ENCODE results near the gene TNFAIP3. TPM values are rescaled to one million over a fixed set of nuclear protein-coding genes. Genes with fewer than 3 reads are reported as not detected.
A peak's percentile ranks its signal among the peaks of the same experiment; 100 is the strongest.
"Not testable (repeated sequence)": the region's sequence is repeated elsewhere in the genome, so short reads cannot be mapped to it uniquely, and the experiment has no call there.

Gene TNFAIP3
- total RNA-seq, 2 donors from 2014 or later = 4,032 to 4,607 TPM

- H3K27me3 Mint-ChIP-seq = peaks cover 8% of the 10 kb centered on the region
- DNase-seq = no peak
- no peak for ATAC-seq
- H3K27ac Mint-ChIP-seq = peak overlapping the region; percentile 96
- peaks cover 76% of the 10 kb centered on the region for H3K4me1 Mint-ChIP-seq
- peak overlapping the region; percentile 88 for H3K4me3 Mint-ChIP-seq
- peaks cover 16% of the 10 kb centered on the region for H3K36me3 Mint-ChIP-seq (ENCODE audit: low read depth)
- H3K9me3 ChIP-seq (ENCODE audit: control insufficient read depth, low read length, poor library complexity, severe bottlenecking) = no peaks in the 10 kb centered on the region
These were observed 13.1 kb downstream of the TNFAIP3 start for GRCh38 chr6:137879885-137880745.

DNA sequence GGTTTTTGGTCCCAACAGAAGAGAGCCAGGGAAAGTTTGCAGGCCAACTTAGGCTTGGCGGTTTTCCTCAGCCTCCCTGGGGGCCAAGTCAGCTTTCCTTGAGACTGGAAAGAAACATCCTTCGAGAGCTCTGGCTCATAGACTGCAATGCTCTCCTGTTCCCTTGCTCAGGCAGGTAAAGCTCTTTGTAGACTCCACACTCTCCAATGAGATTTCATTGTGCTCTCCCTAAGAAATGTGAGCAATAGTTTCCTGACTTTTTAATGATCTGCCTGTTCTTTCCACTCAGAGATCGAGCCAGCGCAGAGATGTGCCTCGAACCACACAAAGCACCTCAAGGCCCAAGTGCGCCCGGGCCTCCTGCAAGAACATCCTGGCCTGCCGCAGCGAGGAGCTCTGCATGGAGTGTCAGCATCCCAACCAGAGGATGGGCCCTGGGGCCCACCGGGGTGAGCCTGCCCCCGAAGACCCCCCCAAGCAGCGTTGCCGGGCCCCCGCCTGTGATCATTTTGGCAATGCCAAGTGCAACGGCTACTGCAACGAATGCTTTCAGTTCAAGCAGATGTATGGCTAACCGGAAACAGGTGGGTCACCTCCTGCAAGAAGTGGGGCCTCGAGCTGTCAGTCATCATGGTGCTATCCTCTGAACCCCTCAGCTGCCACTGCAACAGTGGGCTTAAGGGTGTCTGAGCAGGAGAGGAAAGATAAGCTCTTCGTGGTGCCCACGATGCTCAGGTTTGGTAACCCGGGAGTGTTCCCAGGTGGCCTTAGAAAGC is 13.9 kb downstream of the TNFAIP3 start:
- Mint-ChIP-seq H3K27me3 (peaks cover 8% of the 10 kb centered on the region), H3K4me1 (peaks cover 68% of the 10 kb centered on the region), H3K36me3 (ENCODE audit: low read depth) (peaks cover 14% of the 10 kb centered on the region), H3K27ac (peak overlapping the region; percentile 96), H3K4me3 (peak overlapping the region; percentile 88)
- DNase-seq (peak in 2 of 3 donors; percentile 40 to 42), ATAC-seq (peak; percentile 1)
- H3K9me3 ChIP-seq (ENCODE audit: control insufficient read depth, low read length, poor library complexity, severe bottlenecking) = no peaks in the 10 kb centered on the region

GRCh38 chr6:137881522-137881886 is 14.4 kb downstream of the TNFAIP3 start:
- ATAC-seq (peak; percentile 2), DNase-seq (peak in 2 of 3 donors; percentile 39 to 45)
- Mint-ChIP-seq H3K36me3 (ENCODE audit: low read depth) (peaks cover 14% of the 10 kb centered on the region), H3K4me1 (peaks cover 65% of the 10 kb centered on the region), H3K27ac (peak overlapping the region; percentile 96), H3K27me3 (peaks cover 8% of the 10 kb centered on the region), H3K4me3 (peak overlapping the region; percentile 88)
- no peaks in the 10 kb centered on the region for H3K9me3 ChIP-seq (ENCODE audit: control insufficient read depth, low read length, poor library complexity, severe bottlenecking)

- H3K36me3 Mint-ChIP-seq (ENCODE audit: low read depth) = peaks cover 12% of the 10 kb centered on the region
- H3K27me3 Mint-ChIP-seq = peaks cover 8% of the 10 kb centered on the region
- ATAC-seq (peak; percentile 14), DNase-seq (peak in 1 of 3 donors; percentile 41)
- H3K27ac Mint-ChIP-seq = peak overlapping the region; percentile 96
- H3K4me1 Mint-ChIP-seq = peaks cover 60% of the 10 kb centered on the region
- H3K9me3 ChIP-seq (ENCODE audit: control insufficient read depth, low read length, poor library complexity, severe bottlenecking) = no peaks in the 10 kb centered on the region
- H3K4me3 Mint-ChIP-seq = peak overlapping the region; percentile 84
These were observed 15.3 kb downstream of the TNFAIP3 start for GRCh38 chr6:137882225-137882961.

- peaks cover 12% of the 10 kb centered on the region for H3K36me3 Mint-ChIP-seq (ENCODE audit: low read depth)
- H3K9me3 ChIP-seq (ENCODE audit: control insufficient read depth, low read length, poor library complexity, severe bottlenecking) = no peaks in the 10 kb centered on the region
- H3K4me3 Mint-ChIP-seq = peak overlapping the region; percentile 83
- peak; percentile 50 for ATAC-seq
- peaks cover 48% of the 10 kb centered on the region for H3K4me1 Mint-ChIP-seq
- H3K27ac Mint-ChIP-seq = peak overlapping the region; percentile 96
- H3K27me3 Mint-ChIP-seq = peaks cover 8% of the 10 kb centered on the region
- peak; percentile 28 to 60 (median 46) for DNase-seq
These were observed 16.5 kb downstream of the TNFAIP3 start for GRCh38 chr6:137883400-137884148.

DNA sequence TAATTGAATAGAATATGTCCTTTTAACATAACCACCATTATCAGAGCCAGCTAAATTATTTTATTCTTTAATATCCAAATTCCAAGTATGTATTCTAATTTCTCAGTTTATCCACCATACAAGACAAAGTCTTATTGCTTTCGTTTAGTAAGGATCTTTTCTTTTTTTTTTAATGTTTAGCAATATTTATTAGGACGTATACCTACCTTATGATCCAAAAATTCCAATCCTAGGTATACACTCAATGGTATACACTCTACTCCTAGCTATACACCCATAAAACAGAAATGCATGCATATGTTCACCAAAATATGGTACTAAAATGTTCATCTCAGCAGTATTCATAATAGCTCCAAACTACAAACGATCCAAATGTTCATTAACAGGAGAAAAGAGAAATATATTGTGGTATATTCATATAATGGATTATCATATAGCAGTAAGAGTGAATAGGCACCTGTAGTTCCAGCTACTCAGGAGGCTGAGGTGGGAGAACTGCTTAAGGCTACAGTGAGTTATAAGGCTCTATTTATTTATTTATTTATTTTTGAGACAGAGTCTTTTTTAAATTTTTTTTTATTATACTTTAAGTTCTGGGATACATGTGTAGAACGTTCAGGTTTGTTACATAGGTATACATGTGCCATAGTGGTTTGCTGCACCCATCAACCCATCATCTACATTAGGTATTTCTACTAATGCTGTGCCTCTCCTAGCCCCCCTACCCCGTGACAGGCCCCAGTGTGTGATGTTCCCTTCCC is 17.3 kb downstream of the TNFAIP3 start:
- H3K9me3 ChIP-seq (ENCODE audit: control insufficient read depth, low read length, poor library complexity, severe bottlenecking) = no peaks in the 10 kb centered on the region
- peak overlapping the region; percentile 83 for H3K4me3 Mint-ChIP-seq
- peak overlapping the region; percentile 96 for H3K27ac Mint-ChIP-seq
- DNase-seq (no peak), ATAC-seq (peak; percentile 38)
- peaks cover 10% of the 10 kb centered on the region for H3K36me3 Mint-ChIP-seq (ENCODE audit: low read depth)
- peaks cover 2% of the 10 kb centered on the region for H3K27me3 Mint-ChIP-seq
- H3K4me1 Mint-ChIP-seq = peaks cover 41% of the 10 kb centered on the region

DNA sequence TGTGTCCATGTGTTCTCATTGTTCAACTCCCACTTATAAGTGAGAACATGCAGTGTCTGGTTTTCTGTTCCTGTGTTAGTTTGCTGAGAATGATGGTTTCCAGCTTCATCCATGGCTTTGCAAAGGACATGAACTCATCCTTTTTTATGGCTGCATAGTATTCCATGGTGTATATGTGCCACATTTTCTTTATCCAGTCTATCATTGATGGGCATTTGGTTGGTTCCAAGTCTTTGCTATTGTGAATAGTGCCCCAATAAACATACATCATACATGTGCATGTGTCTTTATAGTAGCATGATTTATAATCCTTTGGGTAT is 17.8 kb downstream of the TNFAIP3 start:
- Mint-ChIP-seq H3K4me1 (peaks cover 37% of the 10 kb centered on the region), H3K4me3 (peak overlapping the region; percentile 74), H3K27ac (peak overlapping the region; percentile 96)
- not testable (repeated sequence) for H3K36me3 Mint-ChIP-seq (ENCODE audit: low read depth); ATAC-seq; H3K9me3 ChIP-seq (ENCODE audit: control insufficient read depth, low read length, poor library complexity, severe bottlenecking); DNase-seq; H3K27me3 Mint-ChIP-seq

DNA sequence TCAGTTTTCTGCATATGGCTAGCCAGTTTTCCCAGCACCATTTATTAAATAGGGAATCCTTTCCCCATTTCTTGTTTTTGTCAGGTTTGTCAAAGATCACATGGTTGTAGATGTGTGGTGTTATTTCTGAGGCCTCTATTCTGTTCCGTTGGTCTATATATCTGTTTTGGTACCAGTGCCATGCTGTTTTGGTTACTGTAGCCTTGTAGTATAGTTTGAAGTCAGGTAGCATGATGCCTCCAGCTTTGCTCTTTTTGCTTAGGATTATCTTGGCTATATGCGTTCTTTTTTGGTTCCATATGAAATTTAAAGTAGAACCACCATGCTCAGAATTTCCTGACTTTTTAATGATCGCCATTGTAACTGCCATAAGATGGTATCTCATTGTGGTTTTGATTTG is 19.2 kb downstream of the TNFAIP3 start:
- not testable (repeated sequence) for H3K4me3 Mint-ChIP-seq; ATAC-seq; H3K9me3 ChIP-seq (ENCODE audit: control insufficient read depth, low read length, poor library complexity, severe bottlenecking); H3K36me3 Mint-ChIP-seq (ENCODE audit: low read depth); DNase-seq; H3K27me3 Mint-ChIP-seq
- peak overlapping the region; percentile 96 for H3K27ac Mint-ChIP-seq
- H3K4me1 Mint-ChIP-seq = peaks cover 24% of the 10 kb centered on the region

- Mint-ChIP-seq H3K36me3 (ENCODE audit: low read depth) (no peaks in the 10 kb centered on the region), H3K4me3 (no peak overlapping the region), H3K4me1 (no peaks in the 10 kb centered on the region), H3K27ac (no peak overlapping the region), H3K27me3 (no peaks in the 10 kb centered on the region)
- ATAC-seq = no peak
- DNase-seq = no peak
- H3K9me3 ChIP-seq (ENCODE audit: control insufficient read depth, low read length, poor library complexity, severe bottlenecking) = no peaks in the 10 kb centered on the region
These were observed 24.0 kb downstream of the TNFAIP3 start for GRCh38 chr6:137890983-137891537.

DNA sequence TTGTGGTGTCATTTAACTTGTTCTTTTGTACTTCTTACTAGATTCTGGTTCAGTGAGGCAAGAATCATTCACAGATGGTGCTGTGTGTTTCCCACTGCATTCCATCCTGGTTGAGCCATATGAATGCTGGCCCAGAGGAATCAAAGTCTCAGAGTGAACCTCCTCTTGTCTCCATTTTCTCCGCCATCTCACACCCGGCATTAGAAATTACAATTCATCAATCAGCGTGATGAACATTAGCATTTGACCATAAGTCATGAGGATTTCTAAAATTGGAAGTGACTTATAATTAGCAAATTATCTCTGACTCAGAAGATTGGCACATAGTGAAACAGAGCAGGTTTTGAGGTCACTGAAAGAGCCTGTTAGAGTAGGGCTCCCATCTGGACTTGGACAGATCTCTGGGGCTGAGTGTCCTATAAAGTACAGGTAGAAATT is 25.2 kb downstream of the TNFAIP3 start:
- no peak for ATAC-seq
- no peaks in the 10 kb centered on the region for H3K36me3 Mint-ChIP-seq (ENCODE audit: low read depth)
- H3K4me3 Mint-ChIP-seq = no peak overlapping the region
- H3K9me3 ChIP-seq (ENCODE audit: control insufficient read depth, low read length, poor library complexity, severe bottlenecking) = no peaks in the 10 kb centered on the region
- no peak for DNase-seq
- H3K27ac Mint-ChIP-seq = peak overlapping the region; percentile 16
- H3K4me1 Mint-ChIP-seq = no peaks in the 10 kb centered on the region
- H3K27me3 Mint-ChIP-seq = no peaks in the 10 kb centered on the region

DNA sequence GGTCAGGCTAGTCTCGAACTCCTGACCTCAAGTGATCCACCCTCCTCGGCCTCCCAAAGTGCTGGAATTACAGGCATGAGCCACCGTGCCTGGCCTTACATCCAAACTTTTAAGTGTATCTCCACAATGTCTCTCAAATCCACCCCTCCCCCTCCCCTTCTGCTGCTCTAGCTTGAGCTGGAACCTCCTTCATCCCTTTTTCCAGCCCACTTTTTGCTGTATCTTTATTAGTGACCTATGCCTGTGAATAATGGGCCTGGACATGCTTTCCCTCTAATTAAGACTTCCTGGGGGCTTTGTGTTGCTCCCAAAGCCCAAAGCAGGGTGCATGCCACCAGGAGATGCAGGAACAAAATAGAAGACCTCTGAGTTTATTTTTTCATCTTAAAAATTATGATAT is 26.1 kb downstream of the TNFAIP3 start:
- ATAC-seq (no peak), DNase-seq (no peak)
- H3K27me3 Mint-ChIP-seq = no peaks in the 10 kb centered on the region
- no peak overlapping the region for H3K27ac Mint-ChIP-seq
- H3K4me1 Mint-ChIP-seq = no peaks in the 10 kb centered on the region
- no peaks in the 10 kb centered on the region for H3K36me3 Mint-ChIP-seq (ENCODE audit: low read depth)
- no peaks in the 10 kb centered on the region for H3K9me3 ChIP-seq (ENCODE audit: control insufficient read depth, low read length, poor library complexity, severe bottlenecking)
- no peak overlapping the region for H3K4me3 Mint-ChIP-seq

GRCh38 chr6:137893726-137894125 is 26.7 kb downstream of the TNFAIP3 start:
- Mint-ChIP-seq H3K27me3 (no peaks in the 10 kb centered on the region), H3K4me1 (no peaks in the 10 kb centered on the region), H3K4me3 (no peak overlapping the region), H3K27ac (no peak overlapping the region), H3K36me3 (ENCODE audit: low read depth) (no peaks in the 10 kb centered on the region)
- H3K9me3 ChIP-seq (ENCODE audit: control insufficient read depth, low read length, poor library complexity, severe bottlenecking) = no peaks in the 10 kb centered on the region
- ATAC-seq (no peak), DNase-seq (no peak)
